RKO (cell line): ENCODE results near the gene PRR30.
"Not testable (repeated sequence)": the region's sequence is repeated elsewhere in the genome, so short reads cannot be mapped to it uniquely, and the experiment has no call there.

ENCODE experiments used
- DNase-seq: peaks from one replicate; pipeline ENCODE4 v3.0.0-alpha.2; 2016; ENCODE audit warnings: low spot score

Gene PRR30

DNA sequence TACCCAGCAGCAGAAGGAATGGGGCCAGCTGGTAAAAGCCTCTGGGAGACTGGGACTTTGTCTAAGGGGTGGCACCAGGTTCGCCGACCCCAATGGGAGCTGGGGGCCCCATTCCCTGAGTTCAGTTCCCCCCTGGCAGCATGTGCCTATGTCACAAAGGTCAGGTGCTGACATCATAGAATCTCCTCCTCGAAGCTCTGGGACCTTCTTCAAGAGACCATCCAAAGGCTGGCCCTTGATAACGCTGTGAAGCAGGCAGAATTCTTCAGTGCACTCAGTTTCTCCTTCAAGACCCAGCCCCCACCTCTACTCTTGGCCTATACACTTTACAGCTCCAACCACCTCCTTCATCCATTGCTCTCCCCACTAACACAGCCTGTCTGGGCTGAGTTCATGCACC, at the start of gene PRR30:
PRR30 (minus strand) TSS at position 101 of the 400 bp plus-strand sequence. CDS start 1,081 bp downstream, outside the sequence.
- DNase-seq: no peak

DNA sequence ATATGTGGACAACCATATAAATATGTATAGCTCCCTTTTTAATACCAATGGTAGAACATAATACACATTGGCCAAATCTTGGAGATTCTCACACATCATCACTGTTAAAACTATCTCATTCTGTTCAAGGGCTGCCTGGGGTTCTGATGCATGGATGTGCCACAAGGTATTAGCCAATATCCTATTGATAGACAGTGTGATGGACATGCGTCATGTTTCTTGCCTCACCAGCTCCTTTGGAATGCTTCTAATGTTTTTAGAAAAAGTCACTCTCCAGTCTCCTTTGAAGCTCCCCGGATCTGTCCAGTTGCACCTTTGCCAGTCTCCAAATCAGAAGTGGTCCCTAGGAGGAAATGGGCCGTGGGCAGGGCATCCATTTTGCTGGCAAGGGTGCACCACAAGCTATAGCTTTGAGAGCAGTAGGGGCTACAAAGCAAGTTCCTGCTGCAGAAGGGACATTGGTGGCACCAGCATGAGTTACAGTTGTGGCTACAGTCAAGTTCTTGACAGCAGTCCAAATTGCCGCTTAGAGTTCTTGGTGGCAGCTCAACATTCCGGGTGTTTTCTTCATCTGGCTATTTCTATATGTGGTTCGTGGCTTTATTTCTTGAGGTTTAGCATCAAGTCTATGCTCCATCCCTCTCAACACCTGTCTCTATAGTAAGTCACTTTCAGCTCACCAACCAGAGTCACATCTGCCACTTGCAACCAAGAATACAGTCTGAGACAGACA, 47.6 kb upstream of the PRR30 start:
- no peak for DNase-seq

DNA sequence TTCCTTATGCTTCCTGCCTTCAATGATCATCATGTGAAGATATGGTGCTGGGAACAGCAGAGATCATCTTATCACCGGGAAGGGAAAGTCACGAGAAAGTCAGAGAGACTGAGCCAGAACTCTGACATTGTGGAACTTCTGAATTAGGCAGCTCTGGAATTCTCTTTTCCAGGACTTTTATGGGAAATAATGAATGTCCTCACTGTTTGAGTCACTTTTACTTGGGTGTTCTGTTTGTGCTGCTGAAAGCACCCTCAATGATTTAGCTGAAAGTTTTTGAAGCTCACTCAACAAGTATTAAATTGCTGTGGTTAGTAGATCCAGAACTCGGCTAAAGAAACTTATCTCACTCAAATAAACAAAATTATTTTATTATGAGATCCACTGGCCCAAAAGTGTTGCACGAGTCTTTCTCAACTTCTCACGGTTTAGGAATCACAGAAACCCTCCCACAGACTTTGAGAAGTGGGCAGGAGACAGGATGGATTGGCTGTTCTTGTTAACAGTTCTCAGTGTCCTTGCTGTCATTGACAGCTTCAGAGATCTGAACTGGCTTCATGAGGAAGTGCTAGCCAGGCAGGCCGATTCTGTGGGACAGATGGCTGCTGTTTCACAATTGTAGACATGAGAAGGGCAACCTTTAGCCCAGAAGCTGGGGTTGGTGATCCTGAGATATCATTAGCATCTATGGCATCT, 46.3 kb upstream of the PRR30 start:
- no peak for DNase-seq

DNA sequence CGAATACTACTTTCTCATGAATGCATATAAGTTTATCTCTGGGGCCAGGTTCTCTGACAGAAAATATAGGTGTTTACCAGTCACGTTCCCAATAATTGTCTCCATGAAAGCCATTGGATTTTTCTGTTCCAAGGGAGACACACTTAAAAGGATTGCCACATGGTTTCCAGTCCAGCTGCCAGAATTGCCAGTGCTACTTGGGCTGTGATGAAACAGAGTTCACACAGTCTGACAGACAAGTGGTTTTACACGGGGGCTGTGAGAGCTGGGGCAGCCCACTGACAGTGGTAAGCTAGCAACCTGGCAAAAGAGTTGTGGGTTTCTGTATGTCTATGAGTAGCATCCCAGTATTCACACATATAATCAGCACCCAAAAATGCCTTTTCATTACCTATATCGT, 44.9 kb upstream of the PRR30 start:
- no peak for DNase-seq

DNA sequence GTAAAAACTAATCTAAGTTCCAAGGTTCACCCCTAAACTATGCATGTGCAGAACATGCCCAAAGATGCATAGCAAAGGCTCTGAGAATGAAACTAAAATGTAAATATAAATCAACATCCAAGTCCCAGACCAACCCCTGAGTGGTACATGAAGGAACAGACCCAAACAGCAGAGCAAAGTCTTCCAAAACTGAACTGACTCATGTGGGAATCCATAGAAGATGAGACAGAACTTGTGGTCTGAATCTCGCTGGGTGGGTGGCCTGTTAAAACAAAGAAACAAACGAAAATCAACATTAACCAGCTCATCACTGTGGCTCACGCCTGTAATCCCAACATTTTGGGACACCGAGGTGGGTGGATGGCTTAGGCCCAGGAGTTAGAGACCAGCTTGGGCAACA, 43.1 kb upstream of the PRR30 start:
- DNase-seq: no peak

DNA sequence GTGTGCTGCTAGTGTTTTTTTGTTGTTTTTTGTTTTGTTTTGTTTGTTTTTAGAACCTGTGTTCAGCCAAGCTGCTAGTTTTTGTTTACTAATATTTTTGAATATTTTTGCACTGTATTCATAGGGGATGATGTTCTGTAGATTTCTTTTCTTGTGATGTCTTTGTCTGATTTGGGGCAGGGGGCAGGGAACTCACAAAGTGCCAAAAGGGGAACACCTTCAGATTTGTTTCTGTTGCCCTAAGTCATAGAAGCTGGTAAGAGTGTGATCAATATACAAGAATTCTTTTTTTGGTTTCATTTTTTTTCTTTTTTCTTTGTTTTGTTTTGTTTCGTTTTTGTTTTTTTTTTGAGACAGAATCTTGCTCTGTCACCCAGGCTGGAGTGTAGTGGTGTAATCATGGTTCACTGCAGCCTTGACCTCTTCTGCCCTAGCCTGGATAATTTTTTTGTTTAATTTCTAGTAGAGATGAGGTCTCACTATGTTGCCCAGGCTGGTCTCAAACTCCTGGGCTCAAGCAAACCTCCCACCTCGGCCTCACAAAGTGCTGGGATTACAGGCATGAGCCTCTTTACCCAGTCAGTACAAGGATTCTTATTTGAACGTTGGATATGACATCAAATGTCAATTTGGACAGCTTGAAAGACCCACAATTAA, 40.3 kb upstream of the PRR30 start:
- no peak for DNase-seq

DNA sequence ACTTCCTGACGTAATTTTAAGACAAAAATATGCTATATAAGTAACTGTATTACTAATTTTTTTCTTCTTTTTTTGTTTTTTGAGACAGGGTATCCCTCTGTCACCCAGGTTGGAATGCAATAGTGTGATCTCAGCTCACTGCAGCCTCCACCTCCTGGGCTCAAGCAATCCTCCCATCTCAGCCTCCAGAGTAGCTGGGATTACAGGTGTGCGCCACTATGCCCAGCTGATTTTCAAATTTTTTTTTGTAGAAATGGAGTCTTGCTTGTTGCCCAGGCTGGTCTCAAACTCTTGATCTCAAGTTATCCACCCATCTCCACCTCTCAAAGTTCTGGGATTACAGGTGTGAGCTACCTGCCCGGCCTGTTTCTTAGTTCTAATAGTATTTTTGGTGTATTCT, 39.3 kb upstream of the PRR30 start:
- no peak for DNase-seq

DNA sequence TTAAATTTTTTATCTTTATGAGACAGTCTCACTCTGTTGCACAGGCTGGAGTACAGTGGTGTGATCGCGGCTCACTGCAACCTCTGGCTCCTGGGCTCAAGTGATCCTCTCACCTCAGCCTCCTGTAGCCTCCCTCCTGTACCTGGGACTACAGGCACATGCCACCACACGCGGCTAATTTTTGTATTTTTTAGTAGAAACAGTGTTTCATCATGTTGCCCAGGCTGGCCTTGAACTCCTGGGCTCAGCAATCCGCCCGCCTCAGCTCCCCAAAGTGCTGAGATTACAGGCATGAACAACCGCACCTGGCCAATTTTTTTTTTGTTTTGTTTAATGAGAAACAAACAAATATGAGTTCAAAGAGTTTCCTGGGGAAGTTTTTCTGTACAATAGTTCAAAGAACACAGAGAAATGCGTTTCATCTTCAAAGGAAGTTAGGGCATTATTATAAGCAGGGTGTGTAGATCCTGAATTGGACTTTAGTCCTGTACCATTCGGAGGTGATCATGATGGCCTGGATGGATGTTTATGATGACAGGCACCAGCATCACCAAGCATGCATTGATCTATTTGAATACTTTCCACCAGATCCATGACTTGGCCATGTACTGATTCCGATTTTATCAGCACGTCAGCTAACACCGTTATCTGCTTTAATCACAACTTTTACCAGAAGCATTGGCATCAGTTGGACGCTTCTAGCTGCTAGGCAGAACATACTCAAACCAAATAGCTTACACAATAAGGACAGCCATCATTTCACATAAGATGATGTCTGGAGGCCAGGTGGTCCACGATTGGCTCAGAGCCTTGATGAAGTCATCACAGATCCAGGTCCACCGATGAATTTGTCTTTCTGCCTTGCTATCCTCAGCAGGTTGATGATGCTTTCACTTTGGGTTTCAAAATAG, 38.5 kb upstream of the PRR30 start:
- no peak for DNase-seq

DNA sequence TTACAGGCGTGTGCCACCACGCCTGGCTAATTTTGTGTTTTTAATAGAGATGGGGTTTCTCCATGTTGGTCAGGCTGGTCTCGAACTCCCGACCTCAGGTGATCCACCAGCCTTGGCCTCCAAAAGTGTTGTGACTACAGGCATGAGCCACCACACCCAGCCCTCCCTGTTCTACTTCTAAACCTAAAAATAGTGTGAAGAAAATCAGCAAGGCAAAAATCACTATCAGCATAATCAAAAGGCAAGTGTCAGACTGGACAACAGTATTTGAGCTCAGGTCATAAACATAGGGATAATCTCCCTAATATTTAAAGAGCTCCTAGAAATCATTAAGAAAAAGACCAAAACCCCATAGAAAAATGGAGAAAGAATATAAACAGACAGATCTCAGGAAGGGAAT, 36.6 kb upstream of the PRR30 start:
- not testable (repeated sequence) for DNase-seq

DNA sequence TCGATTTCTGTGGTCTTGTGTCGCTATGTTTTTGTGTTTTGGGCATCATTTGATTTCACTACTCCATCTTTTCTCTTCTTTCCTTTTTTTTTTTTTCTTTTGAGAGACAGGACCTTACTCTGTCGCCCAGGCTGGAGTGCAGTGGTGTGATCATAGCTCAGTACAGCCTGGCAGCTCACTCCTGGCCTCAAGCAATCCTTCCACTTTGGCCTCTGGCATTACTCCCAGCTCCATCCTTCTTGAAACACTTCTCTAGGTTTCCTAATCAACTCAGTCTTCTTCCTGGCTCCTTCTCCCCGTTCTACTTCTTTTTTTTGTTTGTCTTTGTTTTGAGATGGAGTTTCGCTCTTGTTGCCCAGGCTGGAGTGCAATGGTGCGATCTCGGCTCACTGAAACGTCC, 36.1 kb upstream of the PRR30 start:
- no peak for DNase-seq

DNA sequence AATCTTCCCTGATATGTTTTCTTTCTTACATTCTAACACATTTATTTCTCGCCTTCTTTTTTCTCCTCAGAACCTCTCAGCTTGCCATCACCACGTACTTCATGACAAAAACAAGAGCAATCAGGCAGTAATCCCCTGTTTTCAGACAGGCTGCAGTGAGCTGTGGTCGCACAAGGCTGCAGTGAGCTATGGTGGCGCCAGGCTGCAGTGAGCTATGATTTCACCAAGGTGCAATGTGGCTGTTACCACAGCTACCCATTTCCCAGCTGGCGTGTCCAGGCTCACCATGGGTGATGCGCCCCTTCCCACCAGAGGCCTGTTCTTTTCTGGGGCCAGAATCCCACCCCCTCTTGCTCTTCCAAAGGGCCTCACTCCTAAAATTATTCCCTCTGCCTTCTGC, 35.4 kb upstream of the PRR30 start:
- DNase-seq: no peak

DNA sequence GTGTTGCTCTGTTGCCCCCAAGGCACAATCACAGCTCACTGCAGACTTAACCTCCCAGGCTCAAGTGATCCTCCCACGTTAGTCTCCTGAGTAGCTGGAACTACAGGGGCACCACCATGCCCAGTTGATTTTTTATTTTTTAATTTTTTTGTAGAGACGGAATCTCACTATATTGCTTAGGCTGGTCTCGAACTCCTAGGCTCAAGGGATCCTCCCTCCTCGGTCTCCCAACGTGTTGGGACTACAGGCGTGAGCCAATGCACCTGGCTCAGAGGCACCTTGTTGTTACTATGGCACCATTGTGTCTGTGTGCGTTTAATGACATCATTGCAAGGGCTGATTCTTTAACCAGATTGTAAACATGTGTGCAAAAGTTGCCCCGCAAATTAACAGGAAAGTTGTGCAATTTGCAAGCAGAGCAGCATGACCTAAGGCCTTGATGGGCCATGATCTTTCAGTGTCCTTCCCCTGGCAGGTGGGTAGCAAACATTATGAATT, 32.2 kb upstream of the PRR30 start:
- no peak for DNase-seq

DNA sequence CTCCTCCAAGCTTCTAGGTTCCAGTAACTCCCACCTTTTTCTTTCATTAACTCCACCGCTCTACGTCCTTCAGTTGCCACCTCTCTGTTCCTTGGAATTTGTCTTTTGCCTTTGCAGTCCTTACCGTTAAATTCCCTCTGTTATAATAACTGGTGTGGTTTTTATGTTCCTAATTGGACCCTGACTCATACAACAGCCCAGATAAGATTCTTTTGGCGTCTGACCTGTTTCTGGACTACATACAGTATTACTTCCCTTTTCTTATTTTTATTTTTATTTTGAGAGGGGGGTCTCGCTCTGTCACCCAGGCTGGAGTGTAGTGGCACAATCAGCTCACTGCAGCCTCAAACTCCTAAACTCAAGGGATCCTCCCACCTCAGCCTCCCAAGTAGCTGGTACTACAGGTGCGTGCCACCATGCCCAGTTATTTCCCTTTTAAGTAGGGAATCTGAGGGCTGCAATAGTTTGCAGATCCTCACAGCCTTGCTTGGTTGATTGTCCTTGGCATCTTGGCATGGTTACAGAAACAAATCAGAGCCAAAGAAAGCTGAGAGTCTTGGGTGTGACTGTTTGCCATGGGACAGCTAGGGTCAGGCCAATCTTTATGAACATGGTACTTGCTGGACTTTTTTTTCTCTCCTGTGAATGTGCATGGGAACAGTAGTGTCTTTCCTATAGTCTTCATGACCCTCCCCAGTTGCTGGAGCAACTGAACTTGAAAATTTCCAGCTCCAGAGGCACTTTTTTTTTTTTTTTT, 31.5 kb upstream of the PRR30 start:
- no peak for DNase-seq

DNA sequence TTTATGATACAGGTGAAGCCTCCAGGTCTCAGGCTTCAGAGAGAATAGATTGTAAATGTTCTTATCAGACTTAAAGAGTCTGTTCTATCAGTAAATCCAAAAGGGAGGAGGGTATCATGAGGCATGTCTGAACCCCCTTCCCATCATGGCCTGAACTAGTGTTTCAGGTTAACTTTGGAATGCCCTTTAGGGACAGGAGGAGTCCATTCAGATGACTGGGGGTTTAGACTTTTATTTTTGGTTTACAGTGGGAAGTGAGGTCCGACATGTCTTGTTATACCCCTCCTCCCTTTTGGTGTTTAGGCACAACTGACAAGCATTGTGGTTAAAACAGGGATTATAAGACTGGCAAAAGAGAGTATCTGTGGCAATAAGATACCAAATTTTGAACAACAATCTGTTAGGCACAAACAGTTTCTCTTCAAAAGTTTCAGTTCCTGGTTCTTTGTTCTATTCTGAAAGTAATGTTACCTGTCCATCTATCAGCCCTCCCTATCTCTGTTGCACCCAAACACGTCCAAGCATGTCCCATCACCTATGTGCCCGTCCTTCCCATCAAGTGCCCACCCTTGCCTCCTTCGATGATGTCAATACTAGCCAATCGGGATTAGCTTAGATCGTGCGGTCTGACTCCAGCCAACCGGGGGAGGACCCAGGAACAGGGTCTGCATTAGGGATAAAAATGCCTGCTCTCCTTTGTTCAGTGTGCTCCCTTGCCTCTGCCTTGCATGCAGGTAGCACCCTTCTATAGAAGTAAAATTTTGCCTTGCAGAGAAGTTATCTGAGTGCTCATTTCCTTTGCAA, 26.0 kb upstream of the PRR30 start:
- DNase-seq: no peak

DNA sequence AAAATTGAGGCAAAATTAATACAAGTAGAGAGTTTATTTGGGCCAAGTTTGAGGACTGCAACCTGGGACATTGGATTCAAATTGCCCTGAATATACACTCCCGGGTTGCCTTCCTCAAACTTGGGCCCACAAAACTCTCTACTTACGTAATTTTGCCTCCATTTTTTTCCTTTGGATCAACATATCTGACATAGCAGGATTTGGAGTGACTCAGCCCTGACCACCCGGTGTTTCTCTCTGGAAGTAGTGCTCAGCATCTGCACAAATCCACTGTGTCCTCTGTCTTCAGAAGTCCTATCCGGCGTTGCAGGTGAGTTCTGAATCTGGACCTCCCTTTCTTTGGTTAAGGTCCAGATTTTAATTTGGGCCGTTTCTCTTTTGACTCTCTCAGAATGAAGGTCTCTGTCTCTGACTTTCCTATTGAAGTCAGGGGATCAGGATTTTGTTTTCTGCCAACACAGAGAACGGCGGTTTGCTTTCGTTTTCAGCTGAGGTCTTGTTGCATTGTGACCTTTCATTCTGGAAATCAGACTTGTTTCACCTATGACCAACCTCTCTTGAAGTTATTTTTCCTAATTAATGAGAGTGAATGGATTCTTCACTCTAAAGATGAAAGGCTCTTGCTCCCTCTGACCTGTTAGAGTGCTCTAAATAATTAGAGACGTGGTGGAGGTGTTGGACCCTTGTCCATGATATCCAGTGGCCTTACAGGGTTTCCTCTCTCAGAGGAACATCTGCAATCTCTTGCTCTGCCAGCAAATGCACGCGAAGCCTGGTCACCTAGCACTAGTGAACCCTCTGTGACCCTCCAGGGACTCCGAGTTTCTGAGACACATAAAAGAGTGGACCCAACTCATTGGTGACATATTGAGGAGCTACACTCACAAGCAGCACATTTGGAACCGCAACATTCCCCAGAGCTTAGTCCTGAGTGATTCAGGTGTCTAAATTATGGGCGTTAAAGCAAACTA, 23.2 kb upstream of the PRR30 start:
- no peak for DNase-seq

DNA sequence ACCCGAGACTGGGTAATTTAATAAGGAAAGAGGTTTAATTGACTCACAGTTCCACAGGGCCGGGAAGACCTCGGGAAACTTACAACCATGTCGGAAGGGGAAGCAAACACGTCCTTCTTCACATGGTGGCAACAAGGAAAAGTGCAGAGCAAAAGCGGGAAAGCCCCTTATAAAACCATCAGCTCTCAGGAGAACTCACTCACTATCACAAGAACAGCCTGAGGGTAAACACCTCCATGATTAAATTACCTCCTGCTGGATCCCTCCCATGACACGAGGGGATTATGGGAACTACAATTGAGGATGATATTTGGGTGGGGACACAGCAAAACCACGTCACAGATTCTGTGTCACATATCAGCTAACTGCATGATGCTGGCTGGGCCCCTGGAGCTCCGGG, 21.0 kb upstream of the PRR30 start:
- no peak for DNase-seq

DNA sequence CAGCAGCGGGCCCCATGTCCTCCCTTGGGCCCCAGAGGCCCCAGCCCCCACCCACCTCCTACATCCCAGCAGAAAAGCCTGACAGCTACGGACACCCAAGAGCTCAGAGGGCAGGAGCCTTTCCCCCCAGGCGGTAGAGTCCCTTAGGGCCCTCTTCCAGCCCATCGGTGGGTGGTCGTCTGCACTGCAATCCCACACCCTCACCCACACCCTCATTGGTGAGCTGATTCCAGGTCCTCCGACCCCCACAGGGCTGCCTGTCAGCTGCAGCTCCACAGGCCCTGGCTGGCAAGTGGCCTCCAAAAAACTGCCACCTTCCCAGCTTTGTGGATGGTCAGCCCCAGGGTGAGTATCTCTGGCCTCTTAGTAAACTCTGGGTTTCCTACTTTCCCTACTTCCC, 20.1 kb upstream of the PRR30 start:
- no peak for DNase-seq

DNA sequence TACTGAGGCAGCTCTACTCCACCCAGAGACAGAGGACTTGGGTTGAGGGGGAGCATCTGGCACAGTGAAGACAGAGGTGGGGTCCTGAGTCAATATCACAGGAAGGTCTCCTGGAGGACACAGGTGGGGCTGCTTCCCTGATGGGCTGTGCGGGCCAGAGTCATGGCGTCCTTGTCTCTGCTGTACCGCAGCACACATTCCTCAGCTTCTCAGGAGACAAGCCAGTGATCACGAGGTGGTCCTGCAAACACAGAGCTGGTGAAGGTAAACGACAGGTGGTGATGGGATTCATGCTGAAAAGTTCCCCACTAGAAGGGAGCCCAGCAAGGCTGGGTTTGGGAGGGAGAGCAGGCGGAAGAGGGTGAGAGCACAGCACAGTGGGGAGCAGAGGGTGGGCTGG, 19.3 kb upstream of the PRR30 start:
- DNase-seq: no peak

DNA sequence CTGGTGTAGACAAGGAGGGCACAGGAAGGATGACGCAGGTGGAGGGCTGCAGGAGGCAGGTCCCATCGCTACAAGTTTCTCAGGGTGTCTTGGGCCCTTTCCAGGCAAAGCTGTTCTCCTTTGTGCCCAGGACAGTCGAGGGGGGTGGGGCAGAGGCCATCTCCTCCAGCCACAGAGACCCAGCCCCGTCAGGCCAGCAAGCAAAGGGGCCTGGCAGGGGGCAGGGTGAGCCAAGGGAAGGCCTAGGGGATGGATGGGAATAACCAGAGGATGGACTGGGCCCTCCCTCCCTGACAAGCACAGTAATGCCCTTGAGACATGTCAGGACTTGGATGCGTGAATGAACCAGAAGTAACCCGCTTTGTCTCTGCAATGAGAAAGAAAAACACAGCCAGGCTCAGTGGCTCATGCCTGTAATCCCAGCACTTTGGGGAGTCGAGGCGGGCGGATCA, 15.9 kb upstream of the PRR30 start:
- no peak for DNase-seq
